Measurements from ENCODE around the gene CCDC71. TPM values are rescaled to one million over a fixed set of nuclear protein-coding genes. Genes with fewer than 3 reads are reported as not detected.
A peak's percentile ranks its signal among the peaks of the same experiment; 100 is the strongest.

The CCDC71 gene
- total and polyA plus RNA-seq, 2 of the 13 experiments (the other 11 are each of a cell fraction or from before 2014, with no cell fraction given): 9.7 to 14.3 TPM

DNA sequence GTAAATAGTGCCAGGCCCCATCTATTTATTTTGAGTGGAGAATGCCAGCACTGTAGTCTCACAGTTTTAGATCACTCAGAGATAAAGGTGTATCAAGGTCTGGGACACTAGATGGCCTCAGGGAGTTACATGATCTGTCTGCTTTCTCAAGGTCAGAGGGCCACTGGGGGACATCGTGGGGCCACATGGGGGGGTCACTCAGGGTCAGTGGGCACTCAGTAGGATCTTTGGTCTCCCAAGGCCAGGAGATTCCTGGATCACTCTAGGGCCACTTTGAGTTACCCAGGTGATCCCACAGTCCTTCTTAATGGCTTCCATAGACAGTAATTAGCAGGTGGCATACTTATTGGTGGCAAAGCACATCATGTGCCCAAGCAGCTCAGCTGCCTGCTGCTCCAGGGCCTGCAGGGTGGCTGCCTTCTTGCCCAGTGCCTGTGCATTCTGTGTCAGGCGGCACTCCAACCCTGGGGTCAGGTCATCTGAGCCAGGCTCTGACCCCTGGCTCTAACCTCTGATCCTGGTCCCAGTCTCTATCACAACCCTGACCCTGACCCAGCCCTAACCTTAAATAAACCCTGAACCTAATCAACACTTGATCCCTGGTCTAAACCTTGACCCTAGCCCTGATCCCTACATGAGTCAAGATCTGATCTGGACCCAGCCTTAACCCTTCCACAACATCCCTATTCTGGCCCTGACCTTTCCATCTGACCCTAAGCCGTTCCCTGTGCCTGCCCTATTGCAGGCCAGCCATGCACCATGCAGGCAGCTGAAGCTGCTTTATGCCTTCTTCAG, 31.5 kb downstream of the CCDC71 start (continued):
- TF ChIP-seq JUNB (CRISPR knock-in tag; IDR thresholded peaks at IDR 0.05; ENCODE audit: borderline replicate concordance) (no peak), TAF15 (IDR thresholded peaks at IDR 0.05; ENCODE audit: low read depth, low read length, poor library complexity, severe bottlenecking) (no peak), TOPORS (CRISPR knock-in tag; IDR thresholded peaks at IDR 0.05) (0 out of 2 replicates have a peak, but pooled peaks have one; percentile 23), TBL1XR1 (IDR thresholded peaks at IDR 0.05; ENCODE audit: borderline replicate concordance, low read length, partially characterized antibody) (peak; percentile 54), PCBP1 (IDR thresholded peaks at IDR 0.05; ENCODE audit: borderline replicate concordance, low read depth, low read length) (no peak), KDM1A (CRISPR knock-in tag; IDR thresholded peaks at IDR 0.05) (0 out of 2 replicates have a peak, but pooled peaks have one; percentile 39), ZNF446 (CRISPR knock-in tag; IDR thresholded peaks at IDR 0.05) (no peak), ZNF652 (CRISPR knock-in tag; IDR thresholded peaks at IDR 0.05; ENCODE audit: borderline replicate concordance, low read depth) (peak; percentile 61; the same call in 1 of the 2 replicates)
- TF ChIP-seq, protein P1, sequence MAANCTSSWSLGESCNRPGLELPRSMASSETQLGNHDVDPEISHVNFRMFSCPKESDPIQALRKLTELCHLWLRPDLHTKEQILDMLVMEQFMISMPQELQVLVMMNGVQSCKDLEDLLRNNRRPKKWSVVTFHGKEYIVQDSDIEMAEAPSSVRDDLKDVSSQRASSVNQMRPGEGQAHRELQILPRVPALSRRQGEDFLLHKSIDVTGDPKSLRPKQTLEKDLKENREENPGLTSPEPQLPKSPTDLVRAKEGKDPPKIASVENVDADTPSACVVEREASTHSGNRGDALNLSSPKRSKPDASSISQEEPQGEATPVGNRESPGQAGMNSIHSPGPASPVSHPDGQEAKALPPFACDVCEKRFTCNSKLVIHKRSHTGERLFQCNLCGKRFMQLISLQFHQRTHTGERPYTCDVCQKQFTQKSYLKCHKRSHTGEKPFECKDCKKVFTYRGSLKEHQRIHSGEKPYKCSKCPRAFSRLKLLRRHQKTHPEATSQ (CRISPR knock-in tag; IDR thresholded peaks at IDR 0.05; ENCODE audit: borderline replicate concordance): 0 out of 2 replicates have a peak, but pooled peaks have one; percentile 27
- TF ChIP-seq, protein P2, sequence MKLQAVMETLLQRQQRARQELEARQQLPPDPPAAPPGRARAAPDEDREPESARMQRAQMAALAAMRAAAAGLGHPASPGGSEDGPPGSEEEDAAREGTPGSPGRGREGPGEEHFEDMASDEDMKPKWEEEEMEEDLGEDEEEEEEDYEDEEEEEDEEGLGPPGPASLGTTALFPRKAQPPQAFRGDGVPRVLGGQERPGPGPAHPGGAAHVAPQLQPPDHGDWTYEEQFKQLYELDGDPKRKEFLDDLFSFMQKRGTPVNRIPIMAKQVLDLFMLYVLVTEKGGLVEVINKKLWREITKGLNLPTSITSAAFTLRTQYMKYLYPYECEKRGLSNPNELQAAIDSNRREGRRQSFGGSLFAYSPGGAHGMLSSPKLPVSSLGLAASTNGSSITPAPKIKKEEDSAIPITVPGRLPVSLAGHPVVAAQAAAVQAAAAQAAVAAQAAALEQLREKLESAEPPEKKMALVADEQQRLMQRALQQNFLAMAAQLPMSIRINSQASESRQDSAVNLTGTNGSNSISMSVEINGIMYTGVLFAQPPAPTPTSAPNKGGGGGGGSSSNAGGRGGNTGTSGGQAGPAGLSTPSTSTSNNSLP (IDR thresholded peaks at IDR 0.05; ENCODE audit: low read depth, low read length): 0 out of 2 replicates have a peak, but pooled peaks have one; percentile 21

Data from HepG2 (cell line).